ENCODE measurements around the gene AK8. TPM values are rescaled to one million over a fixed set of nuclear protein-coding genes. Genes with fewer than 3 reads are reported as not detected.

The AK8 gene
- total RNA-seq, 1 donor from 2014 or later, result under 0.01 TPM

DNA sequence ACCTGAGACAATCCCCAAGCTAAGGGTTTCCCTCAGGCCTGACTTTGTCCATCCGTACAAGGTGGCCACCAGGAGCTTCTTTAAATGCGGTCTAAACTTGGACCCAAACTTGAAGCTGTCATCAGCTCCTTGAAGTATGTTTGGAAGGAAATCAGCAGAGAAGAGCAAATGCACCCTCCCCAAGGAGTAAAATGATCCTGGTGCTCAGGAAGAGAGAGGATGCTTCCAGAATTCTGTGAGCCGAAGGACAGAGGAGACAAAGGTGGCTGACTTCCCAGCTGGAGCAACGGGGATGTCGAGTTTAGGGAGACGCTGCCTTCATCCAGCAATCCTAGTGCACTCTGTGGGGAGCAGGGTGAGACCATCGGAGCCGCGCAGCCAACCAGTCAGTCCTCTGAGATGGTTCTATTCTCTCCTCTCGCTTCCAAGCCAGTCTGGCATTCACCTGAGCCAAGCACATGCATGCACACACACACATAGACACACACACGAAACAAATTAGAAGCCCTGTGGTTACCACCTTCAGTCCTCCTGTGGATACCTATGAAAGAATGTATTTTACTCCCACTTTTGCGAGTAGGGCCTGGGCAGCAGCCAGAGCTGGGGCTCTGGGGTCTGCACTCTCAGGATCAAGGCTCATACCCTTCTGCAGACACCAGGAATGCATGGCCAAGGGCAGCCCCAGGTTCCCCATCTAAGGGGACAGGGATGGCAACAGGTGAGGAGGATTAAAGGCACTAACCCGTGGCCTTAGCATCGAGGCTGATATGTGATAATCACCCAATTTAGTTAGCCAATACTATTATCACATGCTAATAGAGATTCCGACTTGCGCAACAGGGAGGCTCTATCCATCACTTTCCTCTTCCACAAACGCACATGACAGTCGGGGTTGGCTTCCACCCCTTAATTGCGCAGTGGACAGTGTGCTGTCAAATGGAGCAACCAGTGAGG lies 132.1 kb downstream of the AK8 start:
- no peak for DNase-seq (ENCODE audit: low read depth in 2 of 2)

DNA sequence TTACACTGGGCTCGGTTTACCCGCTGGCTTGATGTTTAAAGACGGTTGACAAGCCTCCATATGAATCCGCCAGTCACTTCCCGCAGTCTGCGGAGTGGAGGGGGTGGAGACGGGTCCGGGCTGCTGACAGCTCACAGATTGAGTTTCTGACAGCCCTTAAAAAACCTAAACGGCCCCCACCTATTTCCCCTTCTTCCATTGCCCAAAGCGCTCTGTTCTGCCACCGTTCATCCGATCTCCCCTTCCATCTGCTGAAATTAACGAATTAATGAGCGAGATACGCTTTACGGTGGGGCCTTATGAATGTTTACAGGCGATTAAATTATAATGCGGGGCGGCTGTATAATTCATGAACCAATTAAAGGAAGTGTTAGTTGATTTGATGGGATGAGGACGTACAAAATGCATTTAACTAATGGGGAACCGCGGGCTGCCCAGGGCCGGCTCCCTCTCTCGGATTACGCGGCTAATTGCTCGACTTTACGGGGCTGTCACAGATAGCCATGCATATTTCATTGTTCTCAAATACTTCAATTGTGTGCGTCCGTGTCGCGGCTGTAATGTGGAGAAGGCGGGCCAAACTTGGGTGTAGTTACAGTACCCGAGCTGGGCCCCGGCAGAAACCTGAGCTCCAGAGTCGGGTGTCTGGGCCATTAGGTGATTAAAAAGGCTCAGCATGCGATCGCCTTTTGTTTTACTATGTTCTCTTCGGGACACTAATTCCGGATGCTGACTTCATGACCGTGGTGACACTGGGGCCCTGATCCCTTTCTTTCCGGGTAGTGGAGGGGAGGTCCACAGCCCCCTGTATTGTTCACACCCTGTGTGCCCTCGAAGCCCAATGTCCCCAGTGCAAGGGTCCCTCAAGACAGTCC lies 133.0 kb downstream of the AK8 start:
- DNase-seq (ENCODE audit: low read depth in 2 of 2), result peak in 1 of 2 donors; percentile 5

DNA sequence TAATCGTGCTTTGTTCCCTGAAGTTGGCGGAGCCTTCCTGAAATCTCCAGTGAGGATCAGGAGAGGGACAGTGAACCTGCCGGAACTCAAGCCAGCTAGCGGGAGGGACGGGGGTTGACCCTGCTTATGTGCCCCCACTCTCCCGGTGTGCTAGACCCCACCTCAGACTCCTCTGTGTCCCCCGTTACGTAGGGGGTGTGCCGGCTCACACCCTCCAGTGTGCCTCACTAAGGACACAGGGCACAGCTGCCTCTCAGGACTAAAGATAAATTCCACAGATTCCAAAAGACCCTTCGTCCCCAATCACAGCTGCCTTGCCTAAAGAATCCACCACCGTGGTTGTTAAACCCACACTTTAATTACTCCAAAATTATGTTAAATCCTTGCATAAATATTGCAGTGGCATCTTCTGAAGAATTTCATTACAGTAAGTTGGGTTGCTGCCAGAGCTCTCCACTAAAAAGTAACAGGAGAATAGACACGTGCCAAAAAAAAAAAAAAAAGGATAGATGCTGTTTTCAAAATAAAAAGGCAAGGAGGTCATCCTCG lies 134.1 kb downstream of the AK8 start:
- no peak for DNase-seq (ENCODE audit: low read depth in 2 of 2)

DNA sequence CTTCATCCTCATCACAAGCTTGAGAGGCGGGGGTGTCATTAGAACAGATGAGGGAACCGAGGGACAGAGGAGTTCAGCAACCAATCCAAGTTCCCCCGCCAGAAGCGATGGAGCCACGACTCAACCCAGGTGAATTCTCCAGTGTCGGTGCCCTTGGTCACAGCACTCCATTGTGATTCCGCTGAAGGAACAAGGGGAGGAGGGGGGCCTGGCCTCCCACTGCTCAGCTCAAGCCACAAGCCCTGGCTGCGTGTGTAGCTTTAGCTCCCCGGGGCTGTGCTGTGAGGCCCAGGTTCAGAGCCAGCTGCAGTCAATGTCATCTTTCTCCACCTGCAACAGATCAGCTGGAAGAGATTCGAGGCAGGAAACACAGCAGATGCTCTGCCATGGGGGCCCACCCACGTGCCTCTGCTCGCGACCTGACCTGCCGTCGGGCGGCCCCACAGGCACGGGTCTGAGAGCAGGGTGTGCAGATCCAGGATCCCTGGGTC lies 135.2 kb downstream of the AK8 start:
- DNase-seq (ENCODE audit: low read depth in 2 of 2), result no peak

DNA sequence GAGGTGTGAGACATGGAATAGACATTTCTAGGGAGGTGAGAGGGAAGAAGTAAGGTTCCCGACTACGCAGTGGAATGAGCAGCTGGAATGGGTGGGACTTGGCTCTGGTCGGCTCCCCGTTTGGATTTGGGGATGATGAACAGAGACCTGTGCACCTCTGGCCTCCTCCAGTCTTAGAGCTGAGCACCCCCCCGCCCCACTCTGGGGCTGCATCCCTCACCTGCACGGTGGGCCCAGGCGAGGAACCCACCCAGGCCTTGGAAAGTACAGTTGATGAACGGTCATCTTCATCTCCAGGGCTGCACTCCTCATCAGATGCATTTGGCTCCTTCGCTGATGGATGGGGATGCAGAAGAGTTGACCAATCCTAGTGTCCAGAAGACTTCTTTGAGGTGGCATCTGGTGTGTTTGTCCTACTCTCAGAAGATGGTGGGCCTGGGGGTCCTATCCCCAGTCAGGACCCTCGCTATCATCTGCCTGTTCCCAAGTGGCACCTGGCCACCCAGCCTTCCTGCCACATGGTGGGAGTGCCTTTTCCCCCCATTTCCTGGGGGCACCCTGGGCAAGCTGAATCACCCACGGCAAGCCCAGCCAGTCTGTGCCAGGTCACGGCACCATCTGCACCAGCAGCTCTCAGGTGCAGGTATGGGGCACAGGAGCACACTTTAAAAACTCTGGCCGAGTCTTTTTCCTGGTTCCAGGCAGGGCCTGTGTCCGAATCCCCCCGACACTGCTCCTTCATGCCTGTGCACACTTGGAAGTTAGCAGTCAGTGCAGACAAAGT lies 137.4 kb downstream of the AK8 start:
- DNase-seq (ENCODE audit: low read depth in 2 of 2), result no peak

DNA sequence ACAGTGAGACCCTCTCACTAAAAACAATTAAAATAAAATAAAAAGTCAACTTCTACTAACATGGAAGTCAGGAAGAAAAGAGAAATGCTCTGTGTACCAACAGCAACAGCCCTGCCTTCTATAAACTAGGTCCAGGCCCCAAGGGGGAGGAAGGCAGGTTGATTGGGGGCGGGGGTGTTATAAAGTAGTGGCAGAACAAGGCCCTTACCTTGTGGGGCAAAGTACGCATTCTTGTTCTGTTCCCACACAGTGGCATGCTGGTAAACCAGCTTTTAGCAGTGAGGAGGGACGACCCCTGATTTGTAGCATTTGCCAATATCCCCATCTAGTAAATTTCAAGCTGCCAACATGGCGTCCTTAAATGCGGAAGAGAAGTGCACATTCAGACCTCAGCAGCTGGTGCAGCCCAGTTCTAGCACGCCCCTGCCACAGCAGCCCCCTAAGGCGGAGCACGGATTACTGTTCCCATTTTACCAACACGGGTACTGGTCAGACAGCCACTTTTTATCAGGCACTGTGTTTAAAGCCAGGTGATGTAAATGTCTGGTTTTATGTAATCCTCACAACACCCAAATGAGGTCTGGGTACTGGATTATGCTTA lies 138.3 kb downstream of the AK8 start:
- no peak for DNase-seq (ENCODE audit: low read depth in 2 of 2)

DNA sequence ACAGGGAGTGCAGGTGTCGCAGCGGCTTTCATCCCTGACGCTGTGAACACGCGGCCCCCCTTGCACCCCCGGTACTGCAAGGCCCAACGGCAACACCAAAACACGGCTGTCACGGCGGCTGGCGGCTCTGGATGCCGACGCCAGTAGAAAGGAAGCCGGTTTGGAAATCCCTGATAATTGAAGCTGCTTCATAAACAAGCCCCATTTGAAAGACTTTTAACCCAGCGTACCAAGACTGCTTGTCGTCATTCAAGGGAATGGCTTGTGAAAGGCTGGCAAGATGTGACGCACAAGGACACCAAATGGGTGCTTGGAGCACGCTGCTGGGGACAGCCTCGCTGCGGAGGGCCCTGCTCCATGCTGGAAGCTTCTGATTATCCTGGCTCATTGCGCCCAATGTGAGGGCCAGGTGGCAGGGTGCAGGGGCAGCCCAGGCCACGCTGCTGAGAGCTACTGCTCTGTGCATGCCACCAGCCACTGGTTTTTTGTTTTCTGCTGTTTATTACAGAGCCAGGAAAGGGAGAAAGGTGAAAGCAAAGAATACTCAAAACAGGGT lies 144.7 kb downstream of the AK8 start:
- DNase-seq (ENCODE audit: low read depth in 2 of 2), result no peak

DNA sequence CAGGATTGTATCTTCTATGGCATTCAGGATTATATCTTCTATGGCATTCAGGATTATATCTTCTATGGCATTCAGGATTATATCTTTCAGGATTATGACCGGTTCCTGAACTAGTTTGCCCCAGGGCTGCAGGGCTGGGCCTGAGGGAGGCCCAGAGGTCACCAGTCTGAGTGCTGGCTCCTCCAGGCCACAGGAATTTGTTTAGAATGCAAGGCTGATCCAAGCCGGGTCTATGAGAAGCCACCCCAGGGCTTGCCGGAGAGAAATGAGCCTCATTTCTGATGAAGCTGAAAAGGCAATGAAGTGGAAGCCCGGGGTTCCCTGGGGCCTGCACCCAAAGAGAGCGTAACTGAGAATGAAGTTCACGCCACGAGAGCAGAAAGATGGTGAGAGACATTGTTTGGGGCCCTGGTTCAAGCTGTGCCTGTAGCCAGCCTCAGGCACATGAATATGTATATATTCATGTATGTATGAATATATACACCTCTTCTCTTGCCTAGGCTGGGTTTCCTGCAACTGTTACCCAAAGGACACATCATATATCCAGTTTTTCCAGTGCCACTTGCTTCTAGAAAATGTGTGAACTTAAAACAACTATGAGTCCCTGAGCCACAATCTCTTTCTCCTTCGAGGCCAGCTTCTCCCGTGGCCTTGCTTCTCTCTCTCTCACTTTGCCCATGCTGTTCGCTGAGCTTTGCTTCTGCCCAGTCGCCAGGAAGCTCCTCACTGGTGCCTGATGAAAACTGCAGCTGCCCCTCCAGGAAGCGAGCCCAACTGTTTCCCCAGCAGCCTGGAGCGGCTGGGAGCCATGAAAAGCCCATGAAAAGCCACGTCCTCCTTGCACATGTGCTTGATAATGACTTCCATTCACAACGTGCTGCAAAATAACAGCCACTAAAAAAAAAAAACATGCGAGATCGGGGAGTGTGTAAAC lies 145.5 kb downstream of the AK8 start:
- no peak for DNase-seq (ENCODE audit: low read depth in 2 of 2)

DNA sequence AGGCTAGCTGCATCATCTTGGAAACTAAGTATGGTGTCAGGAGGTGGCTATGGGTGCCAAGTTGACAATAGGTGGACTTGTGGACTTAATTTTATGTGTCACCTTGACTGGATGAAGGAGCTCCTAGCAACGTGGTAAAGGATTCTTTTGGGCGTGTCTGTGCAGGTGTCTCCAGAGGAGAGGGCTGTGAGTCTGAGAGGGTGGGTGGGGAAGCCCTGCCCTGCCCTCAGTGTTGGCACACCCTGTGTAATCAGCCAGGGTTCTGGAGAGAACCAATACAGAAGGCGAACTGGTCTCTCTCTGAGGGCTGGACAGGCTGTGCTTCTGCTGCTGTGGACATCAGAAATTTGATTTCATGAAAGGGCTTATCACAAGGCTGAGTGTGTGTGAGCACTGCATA lies 146.9 kb downstream of the AK8 start:
- no peak for DNase-seq (ENCODE audit: low read depth in 2 of 2)

DNA sequence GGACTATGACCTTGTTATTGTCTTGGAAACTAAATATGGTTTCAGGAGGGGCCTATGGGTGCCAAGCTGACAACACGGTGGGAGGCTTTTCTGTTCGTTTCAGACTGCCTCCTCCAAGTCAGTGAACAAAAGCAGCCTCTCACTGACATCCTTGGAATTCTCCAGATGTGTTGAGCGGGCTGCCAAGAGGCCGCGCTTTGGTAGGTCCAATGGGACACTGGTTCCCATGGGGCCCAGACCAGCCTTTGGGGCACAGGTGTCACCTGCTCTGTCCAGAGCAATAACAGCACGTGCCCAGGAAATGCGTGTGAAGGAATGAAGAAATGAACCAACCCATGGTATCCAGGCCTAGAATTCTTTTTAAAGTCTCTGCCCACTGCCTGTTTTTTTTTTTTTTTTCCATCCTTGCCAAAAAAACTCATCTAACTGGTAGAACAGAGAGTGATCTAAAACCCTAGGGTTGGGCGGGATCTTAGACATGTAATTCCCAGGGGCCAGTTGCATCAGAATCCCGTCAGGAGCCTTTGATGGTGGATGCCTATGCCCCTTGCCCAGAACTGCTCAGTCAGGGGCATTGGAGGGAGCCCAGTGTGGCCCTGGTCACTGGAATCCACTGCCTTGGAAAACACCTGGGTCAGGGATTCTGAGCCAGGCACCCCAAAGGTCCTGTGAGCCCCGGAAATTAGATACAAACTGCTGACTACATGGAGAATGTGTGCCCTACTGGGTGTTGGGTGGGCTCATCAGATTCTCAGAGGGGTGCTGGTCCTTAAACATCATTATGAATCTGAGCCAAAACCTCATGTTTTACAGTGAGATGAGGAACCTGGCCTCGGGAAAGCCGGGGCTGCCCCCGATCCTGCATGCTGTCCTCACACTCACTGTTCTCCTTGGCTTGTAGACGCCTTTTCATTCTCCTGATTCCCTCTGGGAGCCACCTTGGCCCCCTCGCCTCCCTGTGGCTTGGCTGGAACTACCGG lies 147.7 kb downstream of the AK8 start:
- DNase-seq (ENCODE audit: low read depth in 2 of 2), result no peak

DNA sequence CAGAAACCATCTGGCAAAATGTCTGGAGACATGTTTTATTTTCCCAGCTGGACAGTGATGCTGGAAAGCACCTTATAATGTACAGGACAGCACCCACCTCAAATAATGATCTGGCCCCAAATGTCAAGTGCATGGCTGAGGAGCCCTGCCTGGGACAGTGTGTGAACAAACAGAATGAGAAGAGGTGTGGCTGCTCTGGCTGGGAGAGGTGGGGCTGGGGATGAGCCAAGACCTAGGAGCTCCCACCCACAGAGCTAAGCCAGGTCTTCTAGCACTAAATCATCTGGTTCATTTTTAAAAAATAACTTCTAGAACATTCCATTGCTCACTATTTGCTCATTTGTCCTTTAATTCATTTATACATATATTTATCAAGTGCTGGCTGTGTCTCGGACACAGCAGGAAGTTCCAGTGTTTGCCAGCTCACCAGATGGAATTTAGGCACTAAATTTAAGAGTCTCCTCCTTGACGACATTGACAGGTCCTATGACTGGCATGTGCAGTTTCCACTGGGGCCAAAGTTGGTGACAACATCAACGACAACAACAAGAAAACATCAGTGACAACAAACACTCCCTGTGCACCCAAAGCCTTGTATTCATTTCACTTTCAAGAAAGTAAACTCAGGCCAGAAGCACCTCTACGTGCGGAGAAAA lies 148.7 kb downstream of the AK8 start:
- no peak for DNase-seq (ENCODE audit: low read depth in 2 of 2)

DNA sequence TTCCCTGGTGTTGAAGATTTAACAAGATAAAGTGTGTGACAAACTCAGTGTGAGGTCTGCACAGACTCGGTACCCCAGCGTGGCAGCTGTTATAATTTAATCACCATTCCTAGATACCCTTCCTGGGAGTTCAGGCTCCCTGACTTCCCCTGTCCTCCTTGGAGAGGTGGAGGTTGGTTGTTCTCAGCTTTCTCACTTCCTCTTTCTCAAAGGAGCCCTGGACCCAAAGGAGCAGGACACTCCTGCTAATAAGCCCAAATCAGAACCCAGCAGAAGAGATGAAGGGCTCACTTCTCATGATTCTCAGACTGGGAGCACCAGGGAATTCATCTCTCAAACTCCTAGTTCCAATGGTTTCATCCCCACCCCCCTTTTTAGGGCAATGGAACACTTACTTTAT lies 149.6 kb downstream of the AK8 start:
- DNase-seq (ENCODE audit: low read depth in 2 of 2), result no peak

DNA sequence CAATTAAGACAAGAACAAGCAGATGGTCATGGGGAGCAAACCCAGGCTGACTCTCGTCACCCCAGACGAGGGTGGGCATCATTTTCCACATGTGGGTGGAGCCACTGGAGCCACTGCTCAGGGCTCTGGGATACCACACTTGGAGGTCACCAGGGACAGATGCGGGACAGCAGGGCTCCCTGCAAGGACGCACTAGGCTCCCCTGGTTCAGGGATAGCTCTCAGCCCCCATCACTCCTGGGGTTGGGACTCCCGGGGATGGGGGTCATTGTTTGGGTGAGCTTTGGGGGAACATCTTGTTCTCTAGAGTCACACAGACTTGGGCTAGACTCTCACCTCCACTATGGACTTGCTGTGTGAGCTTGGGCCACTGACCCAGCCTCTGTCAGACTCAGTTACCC lies 150.0 kb downstream of the AK8 start:
- DNase-seq (ENCODE audit: low read depth in 2 of 2), result no peak

DNA sequence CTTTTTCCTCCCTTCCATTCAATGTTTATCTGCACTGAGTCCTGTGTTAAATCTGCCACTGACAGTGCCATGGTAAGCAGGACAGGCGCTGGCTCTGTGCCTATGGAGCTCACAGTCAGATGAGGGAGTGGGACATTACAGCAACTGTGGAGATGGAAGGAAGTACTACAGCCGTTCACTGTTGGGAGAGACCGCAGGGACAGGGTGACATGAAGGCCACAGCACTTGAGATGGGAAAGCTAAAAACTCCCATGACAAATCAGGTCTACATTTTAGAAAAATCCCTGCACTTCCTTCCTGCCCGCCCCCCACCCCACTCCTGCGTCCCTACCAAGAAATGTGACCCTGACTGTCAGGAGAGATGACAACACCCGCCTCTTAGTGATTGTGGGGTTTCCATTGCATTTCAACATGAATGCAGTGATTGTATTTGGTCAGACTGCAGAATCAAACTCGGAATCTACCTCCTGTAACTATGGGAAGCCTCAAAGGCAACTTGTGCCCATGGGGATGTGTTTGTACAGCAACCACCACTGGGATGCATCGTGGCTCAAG lies 151.4 kb downstream of the AK8 start:
- DNase-seq (ENCODE audit: low read depth in 2 of 2), result no peak

DNA sequence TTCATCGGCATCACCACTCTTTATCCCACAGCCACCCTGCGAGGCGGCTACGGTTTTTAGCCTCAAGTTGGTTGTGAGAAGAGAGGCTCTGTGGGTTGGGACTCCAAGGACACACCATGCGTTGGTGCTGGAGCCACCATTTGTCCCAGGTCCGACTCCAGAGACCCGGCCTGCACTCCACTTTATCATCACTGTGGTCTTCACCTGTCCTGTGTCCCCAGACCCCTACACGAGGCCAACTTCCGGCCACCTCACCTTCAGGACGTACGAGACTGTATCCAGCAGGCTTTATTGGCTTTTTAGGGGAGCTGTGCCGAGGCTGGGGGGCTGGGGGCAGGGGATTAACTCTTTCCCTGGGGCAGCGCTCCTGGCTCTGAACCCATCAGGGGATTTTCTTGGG lies 152.8 kb downstream of the AK8 start:
- DNase-seq (ENCODE audit: low read depth in 2 of 2), result no peak

DNA sequence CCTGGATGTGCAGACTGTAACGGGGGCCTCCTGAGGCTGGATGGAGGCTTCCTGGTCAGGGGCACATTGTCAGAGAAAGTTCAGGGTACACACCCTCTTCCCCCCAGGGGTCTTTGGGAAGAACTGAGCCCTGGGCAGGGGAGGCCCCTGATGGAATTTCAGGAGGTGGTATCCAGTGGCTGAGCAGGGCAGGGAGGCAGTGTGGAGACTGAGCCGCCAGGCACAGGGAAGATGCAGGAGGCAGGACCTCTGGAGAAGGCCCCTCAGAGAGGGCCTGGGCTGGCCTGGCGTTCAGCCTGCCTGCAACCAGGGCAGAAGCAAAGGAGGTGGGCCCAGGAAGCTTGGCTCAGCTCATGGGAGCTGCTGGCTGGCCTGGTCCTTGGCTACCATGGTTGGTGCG lies 154.3 kb downstream of the AK8 start:
- DNase-seq (ENCODE audit: low read depth in 2 of 2), result no peak

DNA sequence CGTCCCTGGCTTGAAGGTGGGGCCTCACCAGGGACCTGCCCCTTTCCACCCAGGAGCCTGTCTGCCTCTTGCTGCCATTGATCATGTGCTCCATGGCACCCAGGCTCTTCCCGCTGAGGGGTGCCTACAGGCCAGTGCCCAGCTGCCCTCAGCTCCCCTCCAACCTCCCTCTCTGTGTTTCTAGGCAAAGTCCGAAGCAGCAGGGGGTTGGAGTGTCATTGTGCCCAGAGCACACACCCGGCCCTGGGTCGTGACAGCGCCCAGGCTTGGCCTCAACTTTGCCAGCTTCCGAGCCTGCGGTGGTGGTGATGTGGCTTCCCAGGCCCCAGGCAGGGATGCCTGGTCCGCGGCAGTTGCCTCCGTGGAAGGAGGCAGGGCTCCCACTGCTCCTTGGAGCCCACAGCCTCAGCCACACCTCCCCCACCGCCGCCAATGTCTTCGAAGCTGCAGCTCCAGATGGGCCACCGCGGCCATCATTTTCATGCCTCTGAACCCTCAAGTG lies 155.5 kb downstream of the AK8 start:
- no peak for DNase-seq (ENCODE audit: low read depth in 2 of 2)

Measured in dermis microvascular lymphatic vessel endothelial cell (primary cell).